GM12801 (cell line): ENCODE results near the gene MEIS1.

Experiments
- TF ChIP-seq, protein P1 (sequence below): IDR thresholded peaks from one replicate; pipeline ENCODE4 v1.5.1; 2011; ENCODE audit warnings: control low read depth; ENCODE audit not compliant: insufficient read length; ENCODE audit errors: extremely low read depth

MEIS1 gene

DNA sequence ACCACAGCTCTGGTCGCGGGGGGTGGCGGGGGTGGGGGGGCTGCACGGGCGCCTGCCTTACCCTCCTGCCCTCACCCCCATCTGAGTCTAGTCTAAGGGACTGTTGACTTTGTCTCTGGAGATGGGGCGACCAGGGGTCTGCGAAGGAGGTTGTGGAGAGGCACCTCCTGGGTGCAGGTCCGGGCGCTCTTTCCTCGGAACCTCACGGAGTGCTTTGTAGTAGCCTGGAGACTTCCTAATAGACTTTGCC is 141.3 kb downstream of the MEIS1 start:
- TF ChIP-seq, protein P1, sequence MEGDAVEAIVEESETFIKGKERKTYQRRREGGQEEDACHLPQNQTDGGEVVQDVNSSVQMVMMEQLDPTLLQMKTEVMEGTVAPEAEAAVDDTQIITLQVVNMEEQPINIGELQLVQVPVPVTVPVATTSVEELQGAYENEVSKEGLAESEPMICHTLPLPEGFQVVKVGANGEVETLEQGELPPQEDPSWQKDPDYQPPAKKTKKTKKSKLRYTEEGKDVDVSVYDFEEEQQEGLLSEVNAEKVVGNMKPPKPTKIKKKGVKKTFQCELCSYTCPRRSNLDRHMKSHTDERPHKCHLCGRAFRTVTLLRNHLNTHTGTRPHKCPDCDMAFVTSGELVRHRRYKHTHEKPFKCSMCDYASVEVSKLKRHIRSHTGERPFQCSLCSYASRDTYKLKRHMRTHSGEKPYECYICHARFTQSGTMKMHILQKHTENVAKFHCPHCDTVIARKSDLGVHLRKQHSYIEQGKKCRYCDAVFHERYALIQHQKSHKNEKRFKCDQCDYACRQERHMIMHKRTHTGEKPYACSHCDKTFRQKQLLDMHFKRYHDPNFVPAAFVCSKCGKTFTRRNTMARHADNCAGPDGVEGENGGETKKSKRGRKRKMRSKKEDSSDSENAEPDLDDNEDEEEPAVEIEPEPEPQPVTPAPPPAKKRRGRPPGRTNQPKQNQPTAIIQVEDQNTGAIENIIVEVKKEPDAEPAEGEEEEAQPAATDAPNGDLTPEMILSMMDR = no peak

DNA sequence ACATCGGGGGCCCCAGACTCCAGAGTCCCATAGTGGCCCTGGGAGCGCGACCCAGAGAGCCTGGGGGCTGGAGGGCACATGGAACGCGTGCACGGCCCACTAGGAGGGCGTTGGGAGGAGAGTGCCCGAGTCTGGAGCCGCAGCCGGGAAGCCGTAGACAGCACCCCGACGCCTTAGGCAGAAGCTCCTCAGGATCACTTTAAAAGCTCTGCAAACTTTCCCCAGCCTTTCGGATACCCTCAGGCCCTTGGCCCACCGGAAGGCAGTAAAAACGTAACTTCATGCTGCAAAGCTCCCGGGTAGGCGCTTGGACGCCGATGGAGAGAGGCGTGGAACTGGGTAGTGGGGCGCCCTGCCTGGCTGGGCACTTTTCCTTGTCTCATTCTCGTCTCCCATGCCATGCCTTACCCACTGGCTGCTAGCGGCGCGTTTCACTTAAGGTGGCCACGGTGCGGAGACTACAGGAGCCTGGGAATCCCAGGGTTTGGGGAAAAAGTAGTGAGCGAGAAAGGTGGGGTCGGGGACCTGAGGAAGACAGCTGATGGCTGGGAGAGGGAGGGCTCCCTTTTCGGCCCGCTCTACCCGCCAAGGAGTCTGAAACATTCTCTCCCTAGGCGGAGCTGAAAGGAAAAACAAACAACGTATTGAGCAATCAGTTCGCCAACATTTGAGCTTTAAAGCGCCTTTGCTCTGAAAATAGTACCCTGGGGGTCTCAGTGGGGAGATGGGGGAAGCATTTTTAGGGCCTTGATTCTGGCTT is 141.8 kb downstream of the MEIS1 start:
- TF ChIP-seq, protein P1 = no peak

DNA sequence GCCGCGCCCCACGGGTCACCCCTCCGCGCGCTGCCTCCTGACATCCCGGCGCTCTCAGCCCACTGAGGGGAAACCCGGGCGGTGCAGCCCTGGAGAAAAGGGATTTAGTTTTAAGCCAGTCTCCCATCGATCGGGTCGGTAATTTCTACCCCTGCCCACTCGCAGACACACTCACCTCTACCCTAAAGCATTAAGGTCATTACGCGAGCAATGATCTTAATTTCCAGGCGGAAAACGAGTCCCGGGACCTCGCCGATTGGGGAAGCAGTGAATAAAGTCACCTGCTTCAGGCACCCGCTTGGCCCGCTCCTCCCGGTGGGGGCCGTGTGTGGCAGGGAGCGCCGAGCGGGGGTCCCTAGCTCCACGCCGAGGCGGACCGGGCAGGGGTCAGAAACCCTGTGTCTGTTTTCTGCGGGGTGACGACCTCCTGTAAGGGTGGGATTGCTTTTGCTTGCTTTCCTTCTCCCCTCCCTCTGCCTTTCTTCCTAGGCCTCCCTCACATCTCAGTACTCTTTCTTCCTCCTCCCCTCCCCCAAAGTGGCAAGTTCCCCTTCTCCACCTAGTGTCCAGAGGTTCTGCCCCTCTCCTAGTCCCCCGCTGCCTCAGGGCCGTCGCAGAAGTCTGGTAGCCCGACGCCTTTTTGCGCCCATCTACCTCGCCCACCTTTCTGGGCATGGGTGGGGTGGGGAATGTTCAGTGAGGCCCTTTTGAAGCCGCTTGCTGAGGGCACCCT is 142.6 kb downstream of the MEIS1 start:
- TF ChIP-seq, protein P1 = no peak

DNA sequence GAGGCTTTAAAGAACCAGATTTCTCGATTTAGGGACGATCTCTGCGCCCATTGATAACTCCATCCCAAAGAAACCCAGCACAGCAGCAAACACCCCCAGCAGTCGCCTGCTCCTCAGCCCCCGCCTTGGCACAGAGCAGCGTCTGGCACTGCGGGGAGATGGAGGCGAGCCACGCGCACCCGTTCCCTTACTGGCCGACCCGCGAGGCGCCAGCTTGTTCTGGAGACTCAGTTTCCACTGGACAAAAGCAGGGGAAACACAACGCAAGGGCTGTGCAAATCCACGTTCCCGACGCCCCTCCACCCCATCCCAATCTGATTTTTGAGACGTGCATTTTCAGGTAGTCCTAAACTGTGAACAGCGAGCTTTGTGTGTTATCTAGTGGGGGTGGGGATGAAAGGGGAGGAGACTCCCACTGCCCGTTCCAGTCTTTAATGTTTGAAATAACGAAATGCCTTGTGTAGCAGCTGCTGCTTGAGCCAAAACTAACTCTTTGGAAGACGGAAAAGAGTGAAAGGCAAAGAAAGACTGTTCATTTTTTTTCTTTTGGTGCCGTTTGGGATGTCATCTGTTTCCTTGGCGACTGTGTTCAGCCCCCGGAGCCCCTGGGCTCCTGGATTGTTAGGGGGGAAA is 143.2 kb downstream of the MEIS1 start:
- TF ChIP-seq, protein P1 = no peak

DNA sequence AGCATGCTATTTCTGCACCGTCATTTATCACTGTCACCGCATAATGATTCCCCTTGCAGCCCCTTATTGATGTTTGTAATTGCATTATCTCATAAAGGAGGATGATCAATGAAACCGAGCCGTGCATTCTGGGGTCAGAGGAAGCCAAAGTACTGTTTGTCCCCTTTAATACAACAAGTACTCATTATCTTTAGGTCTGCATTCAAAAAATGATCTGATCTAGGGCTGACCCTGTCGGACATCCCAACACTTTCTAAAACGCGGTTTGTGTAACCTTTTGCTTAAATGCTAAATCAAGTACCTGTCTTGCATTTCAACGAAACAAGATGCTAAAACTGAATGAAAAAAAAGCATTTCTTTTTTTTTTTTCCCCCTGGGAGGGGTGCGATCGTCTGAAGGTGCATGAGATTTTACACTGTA is 143.8 kb downstream of the MEIS1 start:
- TF ChIP-seq, protein P1 = no peak

DNA sequence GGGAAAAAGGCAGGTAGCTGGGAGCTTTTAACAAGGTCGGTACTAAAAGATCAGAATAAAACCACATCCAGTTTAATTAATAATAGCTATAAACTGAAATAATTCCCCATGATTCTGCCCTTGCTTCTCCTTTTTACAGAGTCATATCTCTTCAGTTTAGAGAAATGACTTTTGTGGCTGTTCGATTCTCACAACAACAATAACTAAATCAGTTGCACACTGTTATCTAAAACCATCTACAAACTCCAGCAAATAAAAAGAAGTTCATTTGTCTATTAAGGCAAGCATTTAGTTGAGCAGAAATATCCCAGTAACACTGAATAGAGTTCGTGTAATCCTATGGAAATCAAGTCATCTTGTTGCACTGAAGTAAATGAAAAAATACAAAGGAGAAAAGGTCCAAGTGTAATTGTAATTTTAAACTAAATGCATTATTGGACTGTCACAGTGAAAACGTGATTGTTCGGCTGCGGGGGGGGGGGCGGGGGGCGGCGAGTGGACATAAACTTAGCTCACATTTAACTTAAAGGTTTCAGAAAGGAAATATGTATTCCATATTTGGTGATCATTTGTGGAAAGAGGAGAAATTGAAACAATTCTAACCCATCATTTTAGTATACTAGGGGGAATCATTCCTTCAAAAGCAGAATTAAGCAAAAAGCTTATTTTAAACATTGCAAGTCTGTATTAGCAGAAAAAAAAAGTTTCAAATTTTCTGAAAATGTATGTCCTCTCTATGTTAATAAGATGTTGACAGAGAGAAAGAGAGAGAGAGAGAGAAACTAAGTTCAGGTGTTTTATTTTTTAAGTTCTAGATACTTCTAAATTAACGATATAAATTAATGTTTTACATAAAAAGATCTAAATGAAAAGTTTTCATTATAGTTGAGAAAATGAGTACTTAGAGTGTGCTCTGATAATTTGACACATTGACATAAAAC is 144.5 kb downstream of the MEIS1 start:
- TF ChIP-seq, protein P1 = no peak
